ENCODE data around the gene SLC2A11. TPM values are rescaled to one million over a fixed set of nuclear protein-coding genes. Genes with fewer than 3 reads are reported as not detected.

Gene SLC2A11
- total RNA-seq, 2 experiments from 2014 or later, result 16.4 to 50.2 TPM

- H3K4me3 ChIP-seq (ENCODE audit: low read depth, low read length, poor library complexity, severe bottlenecking), result no peak overlapping the region
- intact Hi-C loops (cut with micrococcal nuclease; ENCODE audit: unreplicated experiment), result no loop called here
- DNase-seq (ENCODE audit: low spot score), result no peak
- no peak overlapping the region for H3K4me2 ChIP-seq (ENCODE audit: low read length)
- no peaks in the 10 kb centered on the region for H3K79me2 ChIP-seq (ENCODE audit: insufficient read depth, low read depth, low read length)
- H3K9me2 ChIP-seq (ENCODE audit: insufficient read depth, low read length), result no peaks in the 10 kb centered on the region
- no peak overlapping the region for H3K27ac ChIP-seq (ENCODE audit: low read depth, low read length, poor library complexity, severe bottlenecking)
- ChIA-PET POLR2A (no interaction called here), CTCF (ENCODE audit: unreplicated experiment) (no interaction called here)
- peaks cover 20% of the 10 kb centered on the region for H3K9me3 ChIP-seq (ENCODE audit: low read length)
- H3K36me3 ChIP-seq (ENCODE audit: insufficient read depth, low read length), result peaks cover 67% of the 10 kb centered on the region
- TF ChIP-seq EZH2phosphoT487 (IDR thresholded peaks at IDR 0.05; ENCODE audit: borderline replicate concordance, low read depth, low read length) (no peak), CTCF (conservative IDR thresholded peaks at IDR 0.05; ENCODE audit: low read length) (no peak)
- H3K4me1 ChIP-seq (ENCODE audit: insufficient read depth, low read length, poor library complexity, severe bottlenecking), result peaks cover 2% of the 10 kb centered on the region
- H4K20me1 ChIP-seq (ENCODE audit: insufficient read depth, low read length), result no peaks in the 10 kb centered on the region
- no TSS peak for BruUV-seq (replicated peaks)
- no peak overlapping the region for H2AFZ ChIP-seq (ENCODE audit: low read length)
Measured at GRCh38 chr22:23922921-23923320, 65.2 kb downstream of the SLC2A11 start.

DNA sequence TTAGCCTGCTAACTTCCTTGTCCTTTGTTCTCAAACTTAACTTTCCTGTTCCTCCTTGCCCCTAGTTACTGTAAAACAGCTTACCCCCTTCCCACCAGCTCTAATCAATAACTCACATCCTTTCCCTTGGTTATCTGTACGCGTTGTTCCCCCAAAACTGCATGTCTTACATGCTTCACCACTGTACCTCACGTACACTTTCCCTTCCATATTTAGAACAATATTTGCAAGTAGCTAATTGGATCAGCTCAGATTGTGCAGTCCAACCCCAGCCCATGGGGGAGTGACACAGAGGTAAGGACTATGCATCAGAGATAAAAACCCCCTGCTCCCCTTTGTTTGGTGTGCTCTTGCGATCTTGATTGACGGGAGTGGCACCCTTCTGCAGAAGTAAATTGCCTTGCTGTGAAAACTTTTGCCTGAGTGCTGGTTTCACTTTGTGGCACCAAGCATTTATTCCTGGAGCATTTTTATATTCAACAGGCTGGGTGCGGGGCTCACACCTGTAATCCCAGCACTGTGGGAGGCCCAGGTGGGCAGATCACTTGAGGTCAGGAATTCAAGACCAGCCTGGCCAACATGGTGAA is 67.4 kb downstream of the SLC2A11 start:
- BruUV-seq (replicated peaks), result no TSS peak
- Histone ChIP-seq H4K20me1 (ENCODE audit: insufficient read depth, low read length) (no peaks in the 10 kb centered on the region), H3K79me2 (ENCODE audit: insufficient read depth, low read depth, low read length) (no peaks in the 10 kb centered on the region), H3K9me3 (ENCODE audit: low read length) (peaks cover 20% of the 10 kb centered on the region), H3K27ac (ENCODE audit: low read depth, low read length, poor library complexity, severe bottlenecking) (no peak overlapping the region), H3K9me2 (ENCODE audit: insufficient read depth, low read length) (no peaks in the 10 kb centered on the region), H3K36me3 (ENCODE audit: insufficient read depth, low read length) (peaks cover 70% of the 10 kb centered on the region), H2AFZ (ENCODE audit: low read length) (no peak overlapping the region), H3K4me1 (ENCODE audit: insufficient read depth, low read length, poor library complexity, severe bottlenecking) (peaks cover 21% of the 10 kb centered on the region), H3K4me3 (ENCODE audit: low read depth, low read length, poor library complexity, severe bottlenecking) (no peak overlapping the region), H3K4me2 (ENCODE audit: low read length) (no peak overlapping the region)
- POLR2A ChIA-PET, result no interaction called here
- DNase-seq (ENCODE audit: low spot score), result no peak
- intact Hi-C loops (cut with micrococcal nuclease; ENCODE audit: unreplicated experiment), result no loop called here
- TF ChIP-seq CTCF (conservative IDR thresholded peaks at IDR 0.05; ENCODE audit: low read length) (no peak), EZH2phosphoT487 (IDR thresholded peaks at IDR 0.05; ENCODE audit: borderline replicate concordance, low read depth, low read length) (no peak)
- CTCF ChIA-PET (ENCODE audit: unreplicated experiment), result no interaction called here

- H3K9me2 ChIP-seq (ENCODE audit: insufficient read depth, low read length), result no peaks in the 10 kb centered on the region
- ChIA-PET CTCF (ENCODE audit: unreplicated experiment) (interaction anchor here (0.6 kb wide), 1 partner anchor 14 kb away, joined by 8 read pairs; no protein-coding TSS in a partner anchor), POLR2A (no interaction called here)
- H3K36me3 ChIP-seq (ENCODE audit: insufficient read depth, low read length), result peaks cover 79% of the 10 kb centered on the region
- no TSS peak for BruUV-seq (replicated peaks)
- H3K9me3 ChIP-seq (ENCODE audit: low read length), result peaks cover 20% of the 10 kb centered on the region
- H2AFZ ChIP-seq (ENCODE audit: low read length), result no peak overlapping the region
- DNase-seq (ENCODE audit: low spot score), result no peak
- H3K4me2 ChIP-seq (ENCODE audit: low read length), result no peak overlapping the region
- no peak overlapping the region for H3K4me3 ChIP-seq (ENCODE audit: low read depth, low read length, poor library complexity, severe bottlenecking)
- no peaks in the 10 kb centered on the region for H3K79me2 ChIP-seq (ENCODE audit: insufficient read depth, low read depth, low read length)
- no peaks in the 10 kb centered on the region for H4K20me1 ChIP-seq (ENCODE audit: insufficient read depth, low read length)
- no peak overlapping the region for H3K27ac ChIP-seq (ENCODE audit: low read depth, low read length, poor library complexity, severe bottlenecking)
- intact Hi-C loops (cut with micrococcal nuclease; ENCODE audit: unreplicated experiment), result no loop called here
- peaks cover 21% of the 10 kb centered on the region for H3K4me1 ChIP-seq (ENCODE audit: insufficient read depth, low read length, poor library complexity, severe bottlenecking)
- TF ChIP-seq CTCF (conservative IDR thresholded peaks at IDR 0.05; ENCODE audit: low read length) (no peak), EZH2phosphoT487 (IDR thresholded peaks at IDR 0.05; ENCODE audit: borderline replicate concordance, low read depth, low read length) (no peak)
Measured at GRCh38 chr22:23926561-23926960, 68.9 kb downstream of the SLC2A11 start.

All from OCI-LY7 (cell line).